Activated B cell treated with CpG ODN at 0.5 μM for 24 hours (primary cell): Measurements from ENCODE around the gene MOB2. TPM values are rescaled to one million over a fixed set of nuclear protein-coding genes. Genes with fewer than 3 reads are reported as not detected.

Experiments
- ATAC-seq: fragments of 200-7000 bp; cut with Tn5 transposase; one replicate; pipeline ENCODE4 v1.10.0; 2021; ENCODE audit warnings: low read depth, mild to moderate bottlenecking, moderate library complexity
- CTCF ChIA-PET: fragments of 350-600 bp; sonication (Branson Sonifier 250); formaldehyde crosslinking; loops from one replicate; lab custom pipeline; 2021; ENCODE audit warnings: antibody characterized with exemption; lab: Charles Lee
- POLR2A ChIA-PET: fragments of 350-600 bp; sonication (Branson Sonifier 250); formaldehyde crosslinking; loops from one replicate; lab custom pipeline; 2021; ENCODE audit warnings: antibody characterized with exemption; lab: Charles Lee
- DNase-seq: peaks from one replicate; pipeline ENCODE4 v3.0.0; 2022
- H3K27ac Mint-ChIP-seq: one replicate; pipeline ENCODE4 v1.8.0; 2020; ENCODE audit warnings: mixed read lengths
- H3K27me3 Mint-ChIP-seq: one replicate; pipeline ENCODE4 v1.8.0; 2021; ENCODE audit warnings: mixed read lengths
- H3K36me3 Mint-ChIP-seq: one replicate; pipeline ENCODE4 v1.8.0; 2021; ENCODE audit warnings: low read depth, mixed read lengths
- H3K4me1 Mint-ChIP-seq: one replicate; pipeline ENCODE4 v1.8.0; 2021; ENCODE audit warnings: mixed read lengths
- H3K4me3 Mint-ChIP-seq: one replicate; pipeline ENCODE4 v1.8.0; 2020; ENCODE audit warnings: mild to moderate bottlenecking, mixed read lengths
- H3K9me3 Mint-ChIP-seq: one replicate; pipeline ENCODE4 v1.8.0; 2020; ENCODE audit warnings: mixed read lengths
- intact Hi-C: fragments of 100-400 bp; cut with micrococcal nuclease; formaldehyde crosslinking; loops from one replicate; pipeline ENCODE4 v1.15.1; 2024
- total RNA-seq: library from RNA; stranded (reverse); gene quantifications from 2 replicates; pipeline ENCODE4 v1.2.3, GENCODE V29; 2022
- TF ChIP-seq, protein P1 (sequence below): fragments of 200-600 bp; IDR thresholded peaks from one replicate; pipeline ENCODE4 v1.8.0; 2022; ENCODE audit warnings: antibody characterized with exemption, mild to moderate bottlenecking

The MOB2 gene
- total RNA-seq, 1 donor from 2014 or later = 29.5 TPM

DNA sequence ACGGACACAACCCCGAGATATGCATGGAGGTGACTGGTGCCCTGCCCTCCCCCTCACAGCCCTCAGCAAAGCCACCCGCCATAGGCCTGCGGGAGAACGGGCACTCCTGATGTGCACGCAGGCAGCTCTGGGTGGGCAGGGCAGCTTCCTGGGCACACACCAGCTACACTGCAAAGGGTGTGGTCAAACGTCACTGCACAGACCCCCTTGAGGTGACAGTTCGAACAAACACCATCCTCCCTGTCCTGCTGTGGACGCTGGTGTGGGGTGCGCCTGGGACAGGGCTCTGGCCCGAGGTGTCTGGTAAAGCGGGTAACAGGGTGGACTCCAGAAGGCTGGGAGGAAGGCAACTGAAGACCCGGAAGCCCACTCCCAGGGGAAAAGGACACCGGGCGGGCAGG lies 21.9 kb upstream of the MOB2 start:
- Mint-ChIP-seq H3K27me3 (no peaks in the 10 kb centered on the region), H3K36me3 (peaks cover 9% of the 10 kb centered on the region), H3K27ac (no peak overlapping the region), H3K4me3 (no peak overlapping the region), H3K9me3 (no peaks in the 10 kb centered on the region), H3K4me1 (peaks cover 41% of the 10 kb centered on the region)
- CTCF ChIA-PET = no interaction called here
- POLR2A ChIA-PET = no interaction called here
- ATAC-seq = no peak
- TF ChIP-seq, protein P1, sequence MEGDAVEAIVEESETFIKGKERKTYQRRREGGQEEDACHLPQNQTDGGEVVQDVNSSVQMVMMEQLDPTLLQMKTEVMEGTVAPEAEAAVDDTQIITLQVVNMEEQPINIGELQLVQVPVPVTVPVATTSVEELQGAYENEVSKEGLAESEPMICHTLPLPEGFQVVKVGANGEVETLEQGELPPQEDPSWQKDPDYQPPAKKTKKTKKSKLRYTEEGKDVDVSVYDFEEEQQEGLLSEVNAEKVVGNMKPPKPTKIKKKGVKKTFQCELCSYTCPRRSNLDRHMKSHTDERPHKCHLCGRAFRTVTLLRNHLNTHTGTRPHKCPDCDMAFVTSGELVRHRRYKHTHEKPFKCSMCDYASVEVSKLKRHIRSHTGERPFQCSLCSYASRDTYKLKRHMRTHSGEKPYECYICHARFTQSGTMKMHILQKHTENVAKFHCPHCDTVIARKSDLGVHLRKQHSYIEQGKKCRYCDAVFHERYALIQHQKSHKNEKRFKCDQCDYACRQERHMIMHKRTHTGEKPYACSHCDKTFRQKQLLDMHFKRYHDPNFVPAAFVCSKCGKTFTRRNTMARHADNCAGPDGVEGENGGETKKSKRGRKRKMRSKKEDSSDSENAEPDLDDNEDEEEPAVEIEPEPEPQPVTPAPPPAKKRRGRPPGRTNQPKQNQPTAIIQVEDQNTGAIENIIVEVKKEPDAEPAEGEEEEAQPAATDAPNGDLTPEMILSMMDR = no peak
- intact Hi-C loops = no loop called here
- no peak for DNase-seq

GRCh38 chr11:1507381-1508140 lies 21.0 kb upstream of the MOB2 start:
- intact Hi-C loops = no loop called here
- DNase-seq (no peak), ATAC-seq (no peak)
- Mint-ChIP-seq H3K36me3 (peaks cover 9% of the 10 kb centered on the region), H3K9me3 (no peaks in the 10 kb centered on the region), H3K27me3 (no peaks in the 10 kb centered on the region), H3K4me3 (no peak overlapping the region), H3K4me1 (peaks cover 37% of the 10 kb centered on the region), H3K27ac (no peak overlapping the region)
- TF ChIP-seq, protein P1 = no peak
- ChIA-PET CTCF (no interaction called here), POLR2A (interaction anchor here (0.7 kb wide), 1 partner anchor 110 kb away, joined by 3 read pairs; no protein-coding TSS in a partner anchor)

DNA sequence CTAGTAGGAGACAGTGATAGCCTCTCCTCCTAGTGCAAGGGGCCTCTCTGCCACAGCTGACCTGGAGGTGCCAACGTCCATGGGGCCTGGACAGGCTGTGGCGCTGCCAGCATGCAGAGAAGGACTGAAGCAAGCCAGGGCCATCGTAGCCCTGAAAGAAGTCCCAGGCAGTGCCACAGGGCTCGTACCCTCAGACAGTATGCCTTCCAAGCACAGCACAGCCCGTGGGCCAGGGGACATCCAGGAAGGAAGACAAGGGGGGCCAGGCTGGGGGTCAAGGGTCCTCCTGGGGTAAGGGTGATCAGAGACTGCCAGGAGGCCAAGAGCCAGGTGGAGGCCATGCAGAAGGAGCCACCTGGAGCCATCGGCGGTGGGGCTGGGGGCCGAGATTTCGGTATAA lies 20.4 kb upstream of the MOB2 start:
- H3K36me3 Mint-ChIP-seq = peaks cover 10% of the 10 kb centered on the region
- no peak for ATAC-seq
- no peaks in the 10 kb centered on the region for H3K27me3 Mint-ChIP-seq
- H3K9me3 Mint-ChIP-seq = no peaks in the 10 kb centered on the region
- TF ChIP-seq, protein P1 = no peak
- no peak overlapping the region for H3K27ac Mint-ChIP-seq
- no peak for DNase-seq
- H3K4me1 Mint-ChIP-seq = peaks cover 33% of the 10 kb centered on the region
- ChIA-PET CTCF (no interaction called here), POLR2A (no interaction called here)
- H3K4me3 Mint-ChIP-seq = no peak overlapping the region
- intact Hi-C loops = no loop called here

DNA sequence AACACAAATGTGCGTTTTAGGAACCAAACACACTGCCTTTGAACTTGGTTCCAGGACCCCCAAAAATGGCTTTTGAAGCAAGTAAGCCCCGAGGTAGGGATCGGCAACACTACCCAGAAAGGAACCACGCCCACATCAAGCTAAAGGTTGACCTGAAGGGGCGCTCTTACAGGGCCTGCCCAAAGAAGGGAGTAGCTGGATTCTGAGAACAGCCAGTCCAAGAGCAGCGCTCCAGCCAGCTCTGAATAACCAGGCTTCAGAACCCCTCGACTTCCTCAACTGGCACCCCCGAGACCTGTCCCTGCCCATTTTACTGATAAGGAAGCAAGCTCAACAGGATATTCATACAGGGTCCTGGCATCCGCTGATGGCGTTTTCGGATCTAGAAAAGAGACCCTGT lies 18.9 kb upstream of the MOB2 start:
- H3K4me1 Mint-ChIP-seq = peaks cover 33% of the 10 kb centered on the region
- H3K27me3 Mint-ChIP-seq = no peaks in the 10 kb centered on the region
- H3K36me3 Mint-ChIP-seq = peaks cover 16% of the 10 kb centered on the region
- ChIA-PET CTCF (no interaction called here), POLR2A (no interaction called here)
- H3K27ac Mint-ChIP-seq = no peak overlapping the region
- no peak for ATAC-seq
- DNase-seq = no peak
- H3K4me3 Mint-ChIP-seq = no peak overlapping the region
- no peaks in the 10 kb centered on the region for H3K9me3 Mint-ChIP-seq
- intact Hi-C loops = no loop called here
- TF ChIP-seq, protein P1 = no peak

GRCh38 chr11:1504581-1505290 lies 18.2 kb upstream of the MOB2 start:
- CTCF ChIA-PET = no interaction called here
- DNase-seq (no peak), ATAC-seq (no peak)
- H3K36me3 Mint-ChIP-seq = peaks cover 23% of the 10 kb centered on the region
- H3K9me3 Mint-ChIP-seq = no peaks in the 10 kb centered on the region
- peaks cover 31% of the 10 kb centered on the region for H3K4me1 Mint-ChIP-seq
- intact Hi-C loops = no loop called here
- no peaks in the 10 kb centered on the region for H3K27me3 Mint-ChIP-seq
- no peak overlapping the region for H3K4me3 Mint-ChIP-seq
- POLR2A ChIA-PET = no interaction called here
- TF ChIP-seq, protein P1 = no peak
- H3K27ac Mint-ChIP-seq = no peak overlapping the region
